A549 (cell line): ENCODE results near the gene ENPP3. TPM values are rescaled to one million over a fixed set of nuclear protein-coding genes. Genes with fewer than 3 reads are reported as not detected.

Experiments used
- ATAC-seq, 2 experiments: fragments of 200-7000 bp in 1 of 2; fragments of >200 bp in 1 of 2; cut with Nextera tagmentation in 1 of 2; cut with Tn5 transposase in 1 of 2; 3 replicates each; pipeline versions ENCODE4 v1.8.0 to v1.9.1; 2018 to 2020; ENCODE audit warnings: mild to moderate bottlenecking in 1 of 2, moderate library complexity in 1 of 2
- CTCF ChIA-PET: fragments of 300-600 bp; sonication (Branson Sonifier 250); formaldehyde crosslinking; extraction: SDS; loops from one replicate; lab custom pipeline; 2021; ENCODE audit warnings: antibody characterized with exemption, inconsistent platforms; lab: Yijun Ruan, JAX
- POLR2A ChIA-PET: fragments of 350-600 bp; formaldehyde crosslinking; extraction: SDS; loops from one replicate; lab custom pipeline; 2021; ENCODE audit warnings: antibody characterized with exemption, inconsistent platforms; lab: Yijun Ruan, JAX
- DNase-seq, 2 experiments: peaks; one replicate each; pipeline versions ENCODE4 v3.0.0 to v3.0.0-alpha.2; 2011 to 2016; ENCODE audit warnings: low read depth in 1 of 2, low spot score in 1 of 2
- FAIRE-seq: peaks from 2 replicates; lab custom pipeline; 2011; peaks lifted over from hg19 to GRCh38; lab: Jason Lieb, UNC
- H3K27ac ChIP-seq, 2 experiments: fragments of >200 bp; sonication (Bioruptor Twin); formaldehyde crosslinking; 3 replicates each; pipeline ENCODE4 v1.5.1; 2016 to 2017
- H3K4me1 ChIP-seq: fragments of >200 bp; sonication (Bioruptor Twin); formaldehyde crosslinking; 3 replicates; pipeline ENCODE4 v1.6.1; 2016
- H3K4me2 ChIP-seq: fragments of >200 bp; sonication (Bioruptor Twin); formaldehyde crosslinking; 3 replicates; pipeline ENCODE4 v1.6.1; 2016
- H3K4me3 ChIP-seq: fragments of >200 bp; sonication (Bioruptor Twin); formaldehyde crosslinking; 3 replicates; pipeline ENCODE4 v1.5.1; 2016
- H3K9me3 ChIP-seq: fragments of >200 bp; sonication (Bioruptor Twin); formaldehyde crosslinking; 3 replicates; pipeline ENCODE4 v1.6.1; 2016
- BCL3 ChIP-seq: fragments of >200 bp; sonication (Bioruptor Twin); formaldehyde crosslinking; IDR thresholded peaks from 3 replicates; pipeline ENCODE4 v1.6.1; 2016
- EP300 ChIP-seq, 2 experiments: fragments of >200 bp; sonication (Bioruptor Twin); formaldehyde crosslinking; IDR thresholded peaks; 2 replicates in 1 of 2; 3 replicates in 1 of 2; pipeline ENCODE4 v1.6.1; 2016 to 2017
- HEYL ChIP-seq: fragments of 250-450 bp; sonication (Bioruptor Pico); IDR thresholded peaks from 2 replicates; pipeline ENCODE4 v1.8.0; 2021; ENCODE audit warnings: mild to moderate bottlenecking, moderate library complexity
- HOXA7 ChIP-seq: fragments of 250-450 bp; sonication (Bioruptor Pico); IDR thresholded peaks from 2 replicates; pipeline ENCODE4 v1.5.0; 2020; ENCODE audit warnings: mild to moderate bottlenecking, moderate library complexity
- HOXB13 ChIP-seq: fragments of 250-450 bp; sonication (Bioruptor Pico); IDR thresholded peaks from 2 replicates; pipeline ENCODE4 v1.5.0; 2020; ENCODE audit warnings: low read depth, mild to moderate bottlenecking, moderate library complexity
- JUN ChIP-seq, 2 experiments: fragments of >200 bp; sonication (Bioruptor Twin); formaldehyde crosslinking; IDR thresholded peaks; 2 replicates in 1 of 2; 3 replicates in 1 of 2; pipeline ENCODE4 v1.6.1; 2016 to 2017
- JUNB ChIP-seq: fragments of >200 bp; sonication (Bioruptor Twin); formaldehyde crosslinking; IDR thresholded peaks from 2 replicates; pipeline ENCODE4 v1.6.1; 2016
- MAFK ChIP-seq: fragments of 450-650 bp; IDR thresholded peaks from 2 replicates; pipeline ENCODE4 v1.6.1; 2014; ENCODE audit not compliant: partially characterized antibody
- NFE2L2 ChIP-seq: fragments of 150-350 bp; conservative IDR thresholded peaks from 2 replicates; pipeline ENCODE4 v1.6.1; 2014; ENCODE audit warnings: low read length
- POLR2A ChIP-seq: IDR thresholded peaks from 2 replicates; pipeline ENCODE4 v1.6.1; 2012; ENCODE audit warnings: mild to moderate bottlenecking, low read length
- RCOR1 ChIP-seq: fragments of 150-350 bp; IDR thresholded peaks from 2 replicates; pipeline ENCODE4 v1.6.1; 2014; ENCODE audit warnings: antibody characterized with exemption, low read length, low read depth
- REST ChIP-seq: fragments of 200-600 bp; sonication (generic); IDR thresholded peaks from 2 replicates; pipeline ENCODE4 v1.6.1; 2016; ENCODE audit warnings: antibody characterized with exemption, mild to moderate bottlenecking, moderate library complexity
- RFX5 ChIP-seq: fragments of 450-650 bp; IDR thresholded peaks from 2 replicates; pipeline ENCODE4 v1.7.1; 2014; ENCODE audit warnings: antibody characterized with exemption, mild to moderate bottlenecking, moderate library complexity
- TP53 ChIP-seq: fragments of 250-450 bp; sonication (Bioruptor Pico); IDR thresholded peaks from 2 replicates; pipeline ENCODE4 v1.5.0; 2021; ENCODE audit warnings: mild to moderate bottlenecking, moderate library complexity
- ZFP36 ChIP-seq: fragments of 450-650 bp; IDR thresholded peaks from 2 replicates; pipeline ENCODE4 v1.6.1; 2014; ENCODE audit warnings: borderline replicate concordance; ENCODE audit not compliant: partially characterized antibody
- WGBS: methylation state at CpG from one replicate; pipeline ENCODE4 v1.1.6; 2017; ENCODE audit errors: missing lambda C conversion rate; 5-methylcytosine and 5-hydroxymethylcytosine counted together
- polyA plus RNA-seq, 4 experiments: library from polyadenylated mRNA; depleted of rRNA in 3 of 4; stranded (reverse); fragments of >200 nt; fragmentation: RNase III in 1 of 4; extraction: RNeasy Plus Mini Kit Qiagen cat#74134 plus additional on column Dnase treatment in 1 of 4; gene quantifications; 2 replicates in 3 of 4; 3 replicates in 1 of 4; pipeline ENCODE4 v1.2.3, GENCODE V29; 2011 to 2017
- TF ChIP-seq, protein P1 (sequence below): IDR thresholded peaks from 2 replicates; pipeline ENCODE4 v1.6.1; 2012
- TF ChIP-seq, protein P2 (sequence below): fragments of 250-450 bp; sonication (Bioruptor Pico); IDR thresholded peaks from 2 replicates; pipeline ENCODE4 v1.5.0; 2020; ENCODE audit warnings: low read depth, mild to moderate bottlenecking, moderate library complexity
- TF ChIP-seq, protein P3 (sequence below): fragments of >200 bp; sonication (Bioruptor Twin); formaldehyde crosslinking; IDR thresholded peaks from 3 replicates; pipeline ENCODE4 v1.5.1; 2016
- TF ChIP-seq, protein P4 (sequence below): fragments of 450-650 bp; IDR thresholded peaks from 2 replicates; pipeline ENCODE4 v1.6.1; 2014; ENCODE audit warnings: antibody characterized with exemption

Gene ENPP3
- polyA plus RNA-seq, 2 of the 4 experiments (the other 2 are of a cell fraction): not detected

GRCh38 chr6:131769385-131770141 is 132.5 kb downstream of the ENPP3 start:
- WGBS: 61% methylated on average over 15 of the region's 15 CpGs
- Histone ChIP-seq H3K27ac (no peak overlapping the region), H3K4me3 (no peak overlapping the region), H3K4me2 (no peak overlapping the region), H3K9me3 (no peaks in the 10 kb centered on the region), H3K4me1 (no peaks in the 10 kb centered on the region)
- no peak for ATAC-seq
- CTCF ChIA-PET: no interaction called here
- no peak for DNase-seq
- POLR2A ChIA-PET: no interaction called here
- FAIRE-seq: no peak
- no peak for TF ChIP-seq EP300 (IDR thresholded peaks at IDR 0.05)
- TF ChIP-seq, protein P1, sequence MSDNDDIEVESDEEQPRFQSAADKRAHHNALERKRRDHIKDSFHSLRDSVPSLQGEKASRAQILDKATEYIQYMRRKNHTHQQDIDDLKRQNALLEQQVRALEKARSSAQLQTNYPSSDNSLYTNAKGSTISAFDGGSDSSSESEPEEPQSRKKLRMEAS: no peak

DNA sequence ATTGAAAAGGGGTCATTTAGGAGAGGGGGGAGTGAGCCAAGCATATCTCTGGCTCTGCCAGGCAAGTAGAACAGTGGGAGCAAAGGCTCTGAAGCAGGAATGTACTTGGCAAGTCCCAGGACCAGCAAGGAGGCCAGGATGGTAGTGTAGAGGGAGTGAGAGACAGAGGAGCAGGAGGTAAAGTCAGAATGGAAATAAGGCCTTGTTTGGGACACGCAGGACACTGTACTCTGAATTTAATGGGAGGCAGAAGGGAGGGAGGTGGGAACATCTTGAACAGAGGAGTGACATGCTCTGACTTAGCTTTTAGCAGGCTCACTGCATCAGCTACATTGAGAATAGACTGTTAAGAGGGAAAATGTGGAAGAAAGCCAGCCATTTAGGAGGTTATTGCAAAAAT is 133.7 kb downstream of the ENPP3 start:
- Histone ChIP-seq H3K4me3 (no peak overlapping the region), H3K27ac (no peak overlapping the region), H3K4me1 (no peaks in the 10 kb centered on the region), H3K9me3 (no peaks in the 10 kb centered on the region), H3K4me2 (no peak overlapping the region)
- ATAC-seq: no peak
- TF ChIP-seq MAFK (no peak), TP53 (no peak), REST (no peak), HEYL (CRISPR knock-in tag) (no peak), JUN (IDR thresholded peaks at IDR 0.05) (no peak), HOXA7 (no peak), RCOR1 (no peak), RFX5 (no peak), BCL3 (no peak), ZFP36 (no peak), POLR2A (no peak), HOXB13 (CRISPR knock-in tag) (no peak), JUNB (no peak), NFE2L2 (no peak)
- TF ChIP-seq, protein P2, sequence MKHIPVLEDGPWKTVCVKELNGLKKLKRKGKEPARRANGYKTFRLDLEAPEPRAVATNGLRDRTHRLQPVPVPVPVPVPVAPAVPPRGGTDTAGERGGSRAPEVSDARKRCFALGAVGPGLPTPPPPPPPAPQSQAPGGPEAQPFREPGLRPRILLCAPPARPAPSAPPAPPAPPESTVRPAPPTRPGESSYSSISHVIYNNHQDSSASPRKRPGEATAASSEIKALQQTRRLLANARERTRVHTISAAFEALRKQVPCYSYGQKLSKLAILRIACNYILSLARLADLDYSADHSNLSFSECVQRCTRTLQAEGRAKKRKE: no peak
- TF ChIP-seq, protein P3, sequence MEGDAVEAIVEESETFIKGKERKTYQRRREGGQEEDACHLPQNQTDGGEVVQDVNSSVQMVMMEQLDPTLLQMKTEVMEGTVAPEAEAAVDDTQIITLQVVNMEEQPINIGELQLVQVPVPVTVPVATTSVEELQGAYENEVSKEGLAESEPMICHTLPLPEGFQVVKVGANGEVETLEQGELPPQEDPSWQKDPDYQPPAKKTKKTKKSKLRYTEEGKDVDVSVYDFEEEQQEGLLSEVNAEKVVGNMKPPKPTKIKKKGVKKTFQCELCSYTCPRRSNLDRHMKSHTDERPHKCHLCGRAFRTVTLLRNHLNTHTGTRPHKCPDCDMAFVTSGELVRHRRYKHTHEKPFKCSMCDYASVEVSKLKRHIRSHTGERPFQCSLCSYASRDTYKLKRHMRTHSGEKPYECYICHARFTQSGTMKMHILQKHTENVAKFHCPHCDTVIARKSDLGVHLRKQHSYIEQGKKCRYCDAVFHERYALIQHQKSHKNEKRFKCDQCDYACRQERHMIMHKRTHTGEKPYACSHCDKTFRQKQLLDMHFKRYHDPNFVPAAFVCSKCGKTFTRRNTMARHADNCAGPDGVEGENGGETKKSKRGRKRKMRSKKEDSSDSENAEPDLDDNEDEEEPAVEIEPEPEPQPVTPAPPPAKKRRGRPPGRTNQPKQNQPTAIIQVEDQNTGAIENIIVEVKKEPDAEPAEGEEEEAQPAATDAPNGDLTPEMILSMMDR: no peak
- TF ChIP-seq, protein P4, sequence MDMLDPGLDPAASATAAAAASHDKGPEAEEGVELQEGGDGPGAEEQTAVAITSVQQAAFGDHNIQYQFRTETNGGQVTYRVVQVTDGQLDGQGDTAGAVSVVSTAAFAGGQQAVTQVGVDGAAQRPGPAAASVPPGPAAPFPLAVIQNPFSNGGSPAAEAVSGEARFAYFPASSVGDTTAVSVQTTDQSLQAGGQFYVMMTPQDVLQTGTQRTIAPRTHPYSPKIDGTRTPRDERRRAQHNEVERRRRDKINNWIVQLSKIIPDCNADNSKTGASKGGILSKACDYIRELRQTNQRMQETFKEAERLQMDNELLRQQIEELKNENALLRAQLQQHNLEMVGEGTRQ: no peak
- DNase-seq: no peak
- CTCF ChIA-PET: no interaction called here
- WGBS: 38% methylated on average over 1 of the region's 1 CpG
- POLR2A ChIA-PET: no interaction called here
- FAIRE-seq: no peak
